NCI-H128 (cell line): ENCODE measurements around the gene ADSS1.

ENCODE experiments used
- DNase-seq: peaks from one replicate; lab custom pipeline; 2025; ENCODE audit not compliant: unreplicated experiment; lab: John Stamatoyannopoulos, UW

ADSS1 gene

GRCh38 chr14:104766256-104766862, 42.3 kb downstream of the ADSS1 start:
- DNase-seq = no peak

GRCh38 chr14:104766863-104767633, 43.0 kb downstream of the ADSS1 start:
- no peak for DNase-seq

GRCh38 chr14:104767634-104767918, 43.5 kb downstream of the ADSS1 start:
- DNase-seq = no peak

DNA sequence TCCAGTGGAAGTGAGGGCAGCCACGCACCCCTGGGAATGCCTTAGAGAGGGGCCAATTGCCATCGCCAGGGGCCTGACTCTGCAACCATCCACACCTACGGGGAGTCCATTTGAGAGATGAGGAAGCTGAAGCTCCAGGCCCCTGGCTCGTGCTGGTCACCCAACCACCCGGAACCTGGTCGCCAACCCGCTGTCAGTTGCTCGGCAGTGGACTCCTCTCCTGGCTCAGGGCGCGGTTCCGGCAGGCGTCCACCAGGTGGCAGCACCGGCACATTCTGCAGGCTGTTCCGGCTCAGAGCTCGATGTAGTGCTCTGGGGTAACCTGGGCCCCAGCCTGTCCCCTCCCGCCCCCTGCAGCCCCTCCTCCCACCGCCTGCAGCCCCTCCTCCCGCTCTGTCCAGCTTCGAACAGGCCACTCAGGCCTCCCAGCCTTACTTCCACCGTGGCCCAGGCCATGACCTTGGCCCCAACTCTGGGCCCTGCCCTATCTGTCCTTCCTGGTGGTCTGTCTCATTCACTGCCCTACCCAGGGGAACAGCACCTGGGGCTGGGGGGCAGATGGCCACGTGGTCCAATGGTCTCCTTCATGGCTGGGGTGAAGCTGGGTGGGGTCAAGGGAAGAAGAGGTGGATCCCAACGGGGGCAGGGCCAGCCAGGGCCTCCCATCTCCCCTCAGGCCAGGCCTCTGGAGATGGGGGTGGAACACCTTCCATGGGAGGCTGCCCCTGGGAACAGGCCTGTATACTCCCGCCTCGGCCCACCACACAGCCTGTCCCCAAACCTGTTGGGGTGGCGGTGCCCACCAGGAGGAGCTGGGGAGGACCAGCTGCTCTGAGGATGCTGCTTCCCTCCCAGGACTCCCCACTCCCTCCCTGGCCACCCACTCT, 44.7 kb downstream of the ADSS1 start:
- peak; percentile 78 for DNase-seq

DNA sequence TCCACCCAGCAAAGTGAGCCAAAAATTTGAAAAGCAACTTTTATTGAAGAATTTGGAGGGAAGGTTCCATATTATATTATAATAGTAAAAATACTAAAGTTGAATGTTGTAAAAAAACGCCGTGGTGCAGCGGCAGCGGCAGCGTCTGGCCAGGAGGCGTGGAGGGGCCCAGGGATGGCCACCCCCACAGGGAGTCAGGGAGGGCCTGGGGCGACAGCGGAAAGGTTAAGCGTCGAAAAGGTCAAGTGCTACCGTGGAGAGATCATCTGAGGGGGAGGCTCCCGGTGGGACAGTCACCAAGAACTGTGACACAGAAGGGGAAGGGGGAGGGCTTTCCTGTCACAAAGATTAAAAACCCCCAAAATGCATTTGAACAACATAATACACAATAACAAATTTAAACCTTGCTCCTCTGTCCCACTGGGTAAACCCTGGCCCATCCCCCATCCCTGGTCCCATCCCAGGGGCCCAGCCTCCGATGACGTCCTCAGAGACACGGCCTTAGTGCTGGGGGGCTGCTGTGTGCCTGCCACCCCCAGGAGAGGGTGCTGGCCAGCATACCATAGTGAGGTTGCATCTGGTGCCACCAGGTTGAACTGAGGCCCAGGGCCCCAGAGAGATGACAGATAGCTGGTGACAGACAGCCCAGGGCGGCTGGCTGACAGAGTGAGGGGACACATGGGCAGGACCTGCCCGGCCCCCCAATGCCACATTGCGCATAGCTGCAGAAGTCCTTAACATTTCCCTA, 45.5 kb downstream of the ADSS1 start:
- no peak for DNase-seq

GRCh38 chr14:104770072-104770579, 46.1 kb downstream of the ADSS1 start:
- DNase-seq = no peak

DNA sequence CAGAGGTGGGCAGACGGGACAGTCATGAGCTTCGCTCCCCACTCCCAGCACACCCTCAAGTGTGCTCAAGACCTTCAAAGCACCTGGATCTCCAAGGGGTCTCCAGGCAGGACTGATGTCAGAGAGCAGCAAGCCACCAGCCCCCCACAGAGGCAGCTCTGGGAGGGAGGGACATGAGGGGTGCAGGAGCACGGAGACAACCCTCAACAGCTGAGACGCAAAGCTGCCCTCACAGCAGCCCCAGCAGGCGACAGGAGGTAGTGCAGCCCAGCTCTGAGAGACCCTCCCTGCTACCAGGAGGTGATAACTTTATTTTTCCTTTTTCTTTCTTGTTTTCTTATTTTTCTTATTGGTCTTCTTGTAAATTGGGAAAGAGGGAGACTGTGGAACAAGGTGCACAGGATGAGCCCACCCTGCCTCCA, 46.8 kb downstream of the ADSS1 start:
- DNase-seq = no peak

- no peak for DNase-seq
Measured at GRCh38 chr14:104771374-104771773, 47.3 kb downstream of the ADSS1 start.

DNA sequence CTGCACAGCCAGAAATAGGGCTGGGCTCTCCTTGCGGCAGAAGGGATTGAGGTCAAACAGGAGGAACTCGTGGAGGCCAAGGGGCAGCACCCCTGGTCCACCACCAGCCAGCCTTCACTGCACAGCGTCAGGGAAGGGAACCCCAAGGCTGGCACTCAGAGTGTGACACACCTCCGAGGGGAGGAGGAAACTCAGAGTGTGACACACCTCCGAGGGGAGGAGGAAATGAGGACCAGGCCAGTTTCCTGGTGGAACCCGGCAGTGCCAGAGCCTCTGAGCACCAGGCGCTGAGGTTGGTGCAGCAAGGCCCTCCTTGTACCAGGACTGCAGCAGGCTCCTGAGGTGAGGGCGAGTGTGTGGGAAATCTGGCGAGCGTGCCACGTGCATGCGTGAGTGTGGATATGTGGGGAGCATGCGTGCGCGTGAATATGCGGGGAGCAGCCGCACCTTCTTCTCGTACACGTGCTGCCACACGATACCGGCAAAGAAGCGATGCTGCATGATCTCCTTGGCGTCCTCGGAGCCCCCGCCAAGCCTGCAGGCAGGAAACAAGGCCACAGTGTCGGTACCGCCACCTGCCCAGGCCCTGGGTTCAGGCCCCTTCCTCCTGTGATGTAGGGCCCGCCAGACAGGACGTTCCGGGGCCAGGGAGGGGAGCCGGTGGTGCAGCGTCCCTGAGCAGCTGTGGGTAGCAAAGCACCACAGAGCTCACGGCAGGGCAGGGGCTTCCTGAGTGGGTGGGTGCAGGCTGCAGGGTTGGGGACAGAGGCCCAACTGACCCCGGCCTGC, 48.1 kb downstream of the ADSS1 start:
- no peak for DNase-seq

DNA sequence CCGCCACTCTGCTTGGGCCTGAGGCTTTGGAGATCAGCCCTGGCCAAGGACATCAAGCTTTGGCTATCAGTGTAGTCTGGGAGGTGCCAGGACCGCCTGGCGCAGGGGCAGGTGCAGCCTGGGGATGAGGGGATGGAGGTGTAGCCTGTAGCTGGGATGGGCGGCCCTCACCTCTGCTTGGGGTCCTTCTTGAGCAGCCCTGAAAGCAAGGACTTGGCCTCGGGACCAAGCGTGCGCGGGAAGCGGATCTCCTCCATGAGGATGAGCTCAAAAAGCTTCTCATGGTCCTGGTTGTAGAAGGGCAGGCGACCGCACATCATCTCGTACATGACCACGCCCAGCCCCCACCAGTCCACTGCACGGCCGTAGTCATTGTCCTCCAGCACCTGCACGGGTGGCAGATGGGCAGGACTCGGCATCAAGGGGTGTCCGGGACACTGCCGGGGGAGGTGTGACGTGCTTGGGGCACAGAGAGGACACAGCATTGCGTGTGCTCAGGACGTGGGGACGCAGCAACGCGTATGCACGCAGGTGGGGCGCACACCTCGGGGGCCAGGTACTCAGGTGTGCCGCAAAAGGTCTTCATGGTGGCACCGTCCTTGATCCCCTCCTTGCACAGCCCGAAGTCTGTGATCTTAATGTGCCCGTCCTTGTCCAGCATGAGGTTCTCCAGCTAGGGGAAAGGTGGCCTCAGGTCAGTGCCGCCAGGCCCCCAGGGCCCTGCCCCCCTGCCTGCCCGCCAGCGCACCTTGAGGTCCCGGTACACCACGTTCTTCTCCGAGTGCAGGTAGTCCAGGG, 48.9 kb downstream of the ADSS1 start:
- no peak for DNase-seq

DNA sequence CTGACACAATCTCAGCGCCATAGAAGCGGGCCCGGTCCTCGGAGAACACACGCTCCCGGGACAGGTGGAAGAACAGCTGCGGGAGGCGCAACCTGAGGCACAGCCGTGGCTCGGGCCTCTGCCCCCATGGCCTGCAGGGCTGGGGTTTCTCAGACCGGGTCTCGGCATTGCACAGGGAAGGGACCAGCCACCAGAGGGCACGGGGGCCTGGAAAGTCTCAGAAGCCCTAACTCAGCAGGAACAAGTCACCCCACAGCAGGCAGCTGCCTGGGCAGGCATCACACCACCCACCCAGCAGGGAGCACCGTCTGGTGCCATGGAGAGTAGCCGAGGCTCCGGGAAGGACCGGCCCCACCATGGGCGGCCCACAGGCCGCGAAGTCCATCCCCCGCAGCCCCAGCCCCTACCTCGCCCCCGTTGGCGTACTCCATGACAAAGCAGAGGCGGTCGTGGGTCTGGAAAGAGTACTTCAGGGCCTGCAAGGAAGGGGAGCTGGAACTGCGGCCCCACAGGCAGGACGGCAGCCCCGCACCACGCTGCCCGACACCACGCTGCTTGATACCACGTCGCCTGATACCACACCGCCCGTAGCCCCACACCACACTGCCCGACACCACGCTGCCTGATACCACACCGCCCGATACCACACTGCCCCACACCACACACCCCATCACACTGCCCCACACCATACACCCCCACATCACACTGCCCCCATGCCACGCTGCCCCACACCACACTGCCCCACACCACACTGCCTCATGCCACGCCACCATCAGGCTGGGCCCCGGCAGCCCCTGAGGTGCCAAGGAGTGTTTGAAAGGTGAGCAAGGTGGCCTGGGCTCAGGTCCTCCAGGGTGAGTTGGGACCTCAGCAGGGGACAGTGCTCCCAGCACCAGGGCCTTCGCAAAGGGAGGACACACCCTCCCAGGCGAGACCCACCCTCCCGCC, 49.8 kb downstream of the ADSS1 start:
- no peak for DNase-seq

DNA sequence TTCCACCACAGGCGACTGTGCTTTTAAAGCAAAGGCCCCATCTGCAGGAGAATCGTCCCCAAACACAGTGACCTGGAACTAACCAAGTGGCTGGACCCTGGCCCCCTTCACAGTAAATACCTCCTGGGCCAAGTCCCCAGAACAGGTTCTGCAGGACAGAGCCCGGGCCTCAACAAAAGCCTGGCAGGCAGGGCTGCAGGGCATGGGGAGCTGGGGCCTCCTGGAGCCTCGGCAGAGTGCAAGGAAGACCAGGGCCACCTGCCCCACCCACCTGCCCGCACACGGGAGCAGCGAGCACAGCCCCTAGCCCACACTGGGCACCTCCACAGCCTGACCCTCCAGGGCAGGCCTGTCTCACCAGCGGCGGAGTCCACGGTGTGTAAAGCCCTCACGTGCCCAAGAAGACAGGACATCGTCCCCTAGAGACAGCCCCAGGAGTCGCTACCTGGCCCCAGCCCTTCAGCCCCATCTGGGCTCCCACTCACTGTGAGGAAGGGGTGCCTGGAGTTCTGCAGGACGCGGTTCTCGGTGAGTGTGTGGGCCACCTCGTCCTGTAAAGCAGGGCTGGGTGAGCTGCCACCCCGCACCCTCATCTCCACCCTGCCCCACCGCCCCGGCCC, 50.5 kb downstream of the ADSS1 start:
- no peak for DNase-seq

DNA sequence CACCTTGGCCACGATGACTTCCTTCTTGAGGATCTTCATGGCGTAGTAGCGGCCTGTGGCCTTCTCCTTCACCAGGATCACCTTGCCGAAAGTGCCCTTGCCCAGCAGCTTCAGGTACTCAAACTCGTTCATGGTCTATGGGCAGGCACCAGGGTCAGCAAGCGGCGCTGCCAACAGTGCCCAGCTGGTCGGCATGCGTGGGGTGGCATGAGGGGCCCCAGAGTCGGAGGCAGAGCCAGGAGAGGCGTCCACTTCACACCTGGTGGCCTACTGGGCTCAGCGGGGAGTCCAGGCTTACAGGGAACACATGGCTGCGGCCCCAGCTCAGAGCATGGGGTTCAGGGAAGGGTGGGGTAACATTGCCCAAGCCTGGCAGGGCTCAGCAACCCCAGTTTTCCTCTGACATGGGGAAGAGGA, 51.1 kb downstream of the ADSS1 start:
- no peak for DNase-seq

- no peak for DNase-seq
Measured at GRCh38 chr14:104776481-104776880, 52.5 kb downstream of the ADSS1 start.

- no peak for DNase-seq
Measured at GRCh38 chr14:104776961-104777807, 53.2 kb downstream of the ADSS1 start.

DNA sequence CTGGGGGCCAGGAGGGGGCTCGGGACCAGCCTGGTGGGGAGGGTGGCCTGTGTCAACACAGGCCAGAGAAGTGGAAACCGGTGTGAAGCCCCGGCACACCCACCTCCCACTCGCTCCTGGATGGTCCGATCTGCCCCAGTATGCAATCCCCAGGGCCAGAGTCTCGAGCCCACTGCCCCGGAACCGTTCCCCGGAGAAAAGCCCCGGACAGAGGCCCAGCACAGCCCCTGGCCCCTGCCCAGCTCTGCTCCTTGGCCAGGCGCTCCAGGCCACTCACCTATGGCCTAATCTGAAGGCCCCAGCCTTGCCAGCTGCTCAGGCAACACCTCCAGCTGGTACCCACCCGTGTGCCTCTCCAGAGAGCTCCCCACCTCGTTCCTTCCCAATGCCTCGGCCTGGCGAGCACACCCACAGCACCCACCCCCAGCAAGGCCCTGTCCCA, 53.8 kb downstream of the ADSS1 start:
- no peak for DNase-seq
